GM18526 (cell line): ENCODE results near the gene PUS10.
A peak's percentile ranks its signal among the peaks of the same experiment; 100 is the strongest.

ENCODE experiments used
- POLR2A ChIP-seq: IDR thresholded peaks from 3 replicates; pipeline ENCODE4 v1.6.1; 2011; ENCODE audit not compliant: insufficient read length; ENCODE audit errors: extremely low read depth

The PUS10 gene, protein sequence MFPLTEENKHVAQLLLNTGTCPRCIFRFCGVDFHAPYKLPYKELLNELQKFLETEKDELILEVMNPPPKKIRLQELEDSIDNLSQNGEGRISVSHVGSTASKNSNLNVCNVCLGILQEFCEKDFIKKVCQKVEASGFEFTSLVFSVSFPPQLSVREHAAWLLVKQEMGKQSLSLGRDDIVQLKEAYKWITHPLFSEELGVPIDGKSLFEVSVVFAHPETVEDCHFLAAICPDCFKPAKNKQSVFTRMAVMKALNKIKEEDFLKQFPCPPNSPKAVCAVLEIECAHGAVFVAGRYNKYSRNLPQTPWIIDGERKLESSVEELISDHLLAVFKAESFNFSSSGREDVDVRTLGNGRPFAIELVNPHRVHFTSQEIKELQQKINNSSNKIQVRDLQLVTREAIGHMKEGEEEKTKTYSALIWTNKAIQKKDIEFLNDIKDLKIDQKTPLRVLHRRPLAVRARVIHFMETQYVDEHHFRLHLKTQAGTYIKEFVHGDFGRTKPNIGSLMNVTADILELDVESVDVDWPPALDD

DNA sequence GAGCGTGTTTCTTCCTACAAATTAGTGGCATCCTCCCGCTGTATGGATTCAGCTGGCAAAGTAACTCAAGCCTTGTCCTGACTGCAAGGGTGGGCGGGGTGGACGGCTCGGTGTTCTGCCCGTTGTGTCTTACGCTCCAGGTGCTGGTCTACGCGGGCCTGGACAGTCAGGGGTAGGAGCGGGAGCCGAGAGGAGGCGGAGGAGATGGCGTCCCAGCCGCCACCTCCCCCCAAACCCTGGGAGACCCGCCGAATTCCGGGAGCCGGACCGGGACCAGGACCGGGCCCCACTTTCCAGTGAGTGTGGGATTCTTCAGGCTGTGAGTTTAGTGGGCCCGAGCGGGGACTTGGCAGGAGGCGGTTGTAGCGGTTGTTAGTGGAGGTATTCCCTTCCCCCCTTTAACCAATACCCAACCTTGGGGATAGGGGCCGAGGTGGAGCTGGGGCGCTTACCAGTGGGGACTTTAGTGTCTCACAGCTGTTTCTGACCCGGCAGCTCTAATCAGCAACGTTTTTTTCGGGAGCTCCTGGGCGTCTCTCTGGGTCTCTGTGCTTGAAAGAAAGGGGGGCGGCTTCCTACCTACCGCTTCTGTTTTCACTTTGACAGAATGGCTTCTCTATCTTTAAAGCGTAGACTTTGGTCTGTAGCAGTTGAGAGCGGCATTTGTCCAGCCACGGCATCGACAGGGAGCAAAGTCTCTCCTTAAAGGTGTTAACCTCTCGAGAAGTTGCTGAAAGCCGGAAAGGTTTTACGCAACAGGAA, at the start of gene PUS10, which contains the start of gene PEX13:
Gene PUS10 (minus strand): TSS at position 700 of the 762 bp plus-strand sequence. CDS start 6,365 bp downstream, outside the sequence.
Gene PEX13 (plus strand): TSS at position 165 of the 762 bp plus-strand sequence. CDS start 40 bp downstream, at position 205.
- peak; percentile 67 for TF ChIP-seq POLR2A

GRCh38 chr2:61065714-61066709, 48.0 kb upstream of the PUS10 start, which contains the start of gene SANBR:
Gene SANBR, plus strand, starts transcription at chr2:61065871. Its CDS starts 4,480 bp downstream, at chr2:61070351.
- peak; percentile 47 for TF ChIP-seq POLR2A

DNA sequence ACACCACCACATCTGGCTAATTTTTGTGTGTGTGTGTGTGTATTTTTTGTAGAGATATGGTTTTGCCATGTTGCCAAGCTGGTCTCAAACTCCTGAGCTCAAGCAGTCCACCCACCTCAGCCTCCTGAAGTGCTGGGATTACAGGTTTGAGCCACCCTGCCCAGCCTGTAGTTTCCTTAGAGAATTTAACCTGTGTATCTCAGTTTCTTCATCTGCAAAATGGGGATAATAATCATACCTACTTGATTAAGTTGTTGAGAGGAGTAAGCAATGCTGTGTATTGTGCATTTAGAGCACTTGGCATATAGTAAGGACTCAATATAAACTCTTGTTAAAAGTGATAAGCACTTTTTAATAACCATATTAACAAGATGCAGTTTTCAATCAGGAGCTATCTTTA, 41.3 kb upstream of the PUS10 start:
- TF ChIP-seq POLR2A = no peak

- TF ChIP-seq POLR2A = no peak
These were observed 39.5 kb upstream of the PUS10 start for GRCh38 chr2:61057562-61057961.

GRCh38 chr2:61055557-61055956, 37.5 kb upstream of the PUS10 start:
- no peak for TF ChIP-seq POLR2A

- no peak for TF ChIP-seq POLR2A
These were observed 27.9 kb upstream of the PUS10 start for GRCh38 chr2:61045999-61046398.

DNA sequence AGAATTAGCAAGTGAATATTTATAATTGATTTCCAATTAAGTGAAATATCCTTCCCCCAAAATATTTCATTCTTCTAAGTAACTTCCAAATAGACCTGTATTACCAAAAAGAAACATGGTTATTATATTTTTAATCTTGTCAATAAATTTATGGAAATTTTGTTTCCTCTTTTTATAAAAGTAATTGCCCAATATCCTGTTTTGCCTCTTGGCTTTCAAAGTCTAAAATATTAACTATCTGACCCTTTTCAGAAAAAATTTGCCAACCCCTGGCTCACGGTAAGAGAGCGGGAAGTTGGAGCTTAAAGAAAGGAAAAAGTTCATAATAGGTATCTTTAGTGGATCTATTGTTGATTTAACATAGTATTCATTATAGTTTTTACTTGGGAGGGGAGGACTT, 27.2 kb upstream of the PUS10 start:
- TF ChIP-seq POLR2A = no peak

- no peak for TF ChIP-seq POLR2A
These were observed 26.6 kb upstream of the PUS10 start for GRCh38 chr2:61044636-61045035.

GRCh38 chr2:61042807-61043206, 24.8 kb upstream of the PUS10 start:
- TF ChIP-seq POLR2A = no peak

DNA sequence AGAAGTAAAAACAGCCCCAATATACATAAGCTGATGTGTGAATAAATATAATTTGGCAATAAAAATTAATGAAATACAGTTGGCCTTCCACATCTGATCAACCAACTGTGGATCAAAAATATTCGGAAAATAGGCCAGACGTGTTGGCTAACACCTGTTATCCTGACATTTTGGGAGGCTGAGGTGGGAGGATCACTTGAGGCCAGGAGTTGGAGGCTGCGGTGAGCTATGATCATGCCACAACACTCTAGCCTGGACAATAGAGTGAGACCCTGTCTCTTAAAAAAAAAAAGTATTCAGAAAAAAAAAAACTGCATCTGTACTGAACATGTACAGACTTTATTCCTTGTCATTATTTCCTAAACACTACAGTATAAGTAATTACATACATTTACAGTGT, 11.5 kb upstream of the PUS10 start:
- no peak for TF ChIP-seq POLR2A

DNA sequence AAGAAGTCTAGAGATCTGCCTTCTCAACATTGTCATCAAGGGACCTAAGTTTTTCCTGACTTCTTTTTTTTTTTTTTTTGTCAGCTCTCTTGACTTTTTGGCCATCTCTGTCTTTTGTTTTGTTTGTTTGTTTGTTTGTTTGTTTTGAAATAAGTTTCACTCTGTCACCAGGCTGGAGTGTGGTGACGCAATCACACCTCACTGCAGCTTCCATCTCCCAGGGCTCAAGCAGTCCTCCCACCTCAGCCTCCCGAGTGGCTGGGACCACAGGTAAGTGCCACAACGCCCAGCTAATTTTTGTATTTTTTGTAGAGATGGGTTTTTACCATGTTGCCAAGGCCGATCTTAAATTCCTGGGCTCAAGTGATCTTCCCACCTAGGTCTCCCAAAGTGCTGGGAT, 5.6 kb upstream of the PUS10 start:
- TF ChIP-seq POLR2A = no peak

- no peak for TF ChIP-seq POLR2A
These were observed 3.2 kb upstream of the PUS10 start for GRCh38 chr2:61021228-61021660.

GRCh38 chr2:61018798-61019197, 743 bp upstream of the PUS10 start:
- no peak for TF ChIP-seq POLR2A

GRCh38 chr2:61018318-61018755, 282 bp upstream of the PUS10 start:
- TF ChIP-seq POLR2A = no peak
